SH-SY5Y (cell line): ENCODE measurements around the gene TMEM63C.

Source experiments
- GATA2 ChIP-seq: IDR thresholded peaks from 2 replicates; pipeline ENCODE4 v1.6.1; 2011; ENCODE audit warnings: mild to moderate bottlenecking, low read depth, low read length
- GATA3 ChIP-seq: IDR thresholded peaks from 2 replicates; pipeline ENCODE4 v1.6.1; 2011; ENCODE audit warnings: low read depth, mild to moderate bottlenecking, low read length, moderate library complexity

The TMEM63C gene

DNA sequence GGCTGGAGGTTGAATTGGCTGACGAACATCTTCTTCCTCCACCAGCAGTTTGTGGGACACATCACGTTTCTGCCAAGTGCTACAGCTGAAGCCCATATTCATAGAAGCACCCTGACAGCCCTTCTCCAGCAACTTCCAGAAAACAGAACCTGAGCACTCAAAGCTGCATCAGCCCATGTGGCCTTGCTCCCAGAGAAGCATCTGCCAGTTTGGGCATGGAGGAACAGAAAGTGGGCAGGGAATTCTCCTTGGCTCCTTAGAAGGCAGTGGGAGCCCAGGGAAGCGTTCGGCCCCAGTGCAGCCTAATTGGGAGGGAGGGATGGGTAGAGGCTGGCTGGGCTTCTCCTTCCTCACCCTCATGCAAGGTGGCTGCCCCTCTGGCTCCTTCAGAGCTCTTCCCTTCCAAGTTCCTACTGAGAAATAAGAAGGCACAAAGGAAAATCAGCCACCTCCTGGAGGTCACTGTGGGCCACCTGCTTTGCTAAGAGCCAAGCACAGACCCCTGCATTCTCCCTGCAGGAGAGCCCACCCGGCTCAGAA is 93.5 kb downstream of the TMEM63C start:
- TF ChIP-seq GATA2 (no peak), GATA3 (no peak)

DNA sequence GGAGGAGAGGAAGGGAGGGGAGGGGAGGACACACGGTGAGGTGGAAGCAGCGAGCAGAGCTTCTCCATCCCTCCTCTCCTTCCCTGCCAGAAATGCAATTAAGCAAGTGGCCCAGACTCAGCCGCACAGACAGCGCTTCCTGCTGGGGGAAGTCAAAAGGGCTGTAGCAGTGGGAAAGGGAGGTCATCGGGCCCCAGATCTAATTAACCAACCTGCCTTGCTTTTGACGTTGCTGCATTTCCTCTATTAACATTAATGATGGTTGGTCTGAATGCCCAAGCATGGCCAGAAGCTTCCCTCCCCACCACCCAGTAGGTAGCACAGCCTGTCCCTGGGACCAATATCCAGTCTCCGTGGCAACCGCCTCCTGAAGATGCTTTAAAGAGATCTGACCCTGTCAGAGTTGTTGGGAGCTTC is 94.0 kb downstream of the TMEM63C start:
- TF ChIP-seq GATA2 (no peak), GATA3 (no peak)

DNA sequence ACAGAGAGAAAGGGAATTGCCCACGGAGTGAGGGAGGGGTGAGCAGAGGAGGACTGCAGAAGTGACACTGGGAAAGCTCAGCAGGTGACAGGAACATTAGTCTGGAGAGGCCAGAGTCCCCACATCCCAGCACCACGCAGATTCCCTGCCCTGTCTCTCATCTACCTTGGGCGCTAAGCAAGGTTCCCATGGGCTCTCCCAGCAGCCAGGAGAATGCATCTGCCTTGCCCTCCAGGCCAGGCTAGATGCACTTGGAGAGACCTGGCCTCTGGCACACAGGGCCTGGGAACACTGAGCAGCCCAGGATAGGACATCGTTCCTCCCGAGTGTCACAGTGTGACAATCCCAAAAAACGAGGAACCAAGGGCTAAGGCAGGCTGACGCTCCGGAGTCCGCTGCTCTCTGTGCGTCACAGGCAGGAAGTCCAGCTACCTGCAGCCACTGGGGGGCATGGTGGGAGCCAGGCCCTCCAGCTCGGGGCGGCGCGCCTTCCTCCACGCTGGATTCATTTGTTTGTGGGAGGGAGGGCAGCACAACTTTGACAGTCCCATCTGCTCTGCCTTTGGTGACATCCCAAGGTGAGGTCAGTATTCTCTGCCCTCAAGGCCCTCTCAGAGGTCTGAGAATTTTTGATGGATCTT is 94.8 kb downstream of the TMEM63C start:
- no peak for TF ChIP-seq GATA2
- no peak for TF ChIP-seq GATA3

DNA sequence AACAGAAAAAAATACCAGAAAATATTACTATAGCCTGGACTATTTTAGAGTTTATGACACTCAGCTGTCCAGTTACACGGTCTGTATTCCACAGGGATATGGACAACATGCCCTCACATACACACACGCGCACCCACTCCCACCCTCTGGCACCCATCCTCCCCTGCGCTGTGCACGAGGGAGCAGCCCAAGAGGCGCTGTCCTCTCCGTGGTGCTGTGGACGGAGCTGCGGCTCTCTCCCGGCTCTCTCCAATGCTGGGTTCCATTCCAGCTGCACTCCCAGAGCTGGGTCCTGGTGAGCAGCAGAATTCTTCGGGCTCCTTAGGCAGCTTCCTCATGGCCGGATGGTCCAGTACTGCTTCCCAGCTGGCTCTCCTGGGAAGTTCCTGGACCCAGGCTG is 95.4 kb downstream of the TMEM63C start:
- no peak for TF ChIP-seq GATA2
- no peak for TF ChIP-seq GATA3

DNA sequence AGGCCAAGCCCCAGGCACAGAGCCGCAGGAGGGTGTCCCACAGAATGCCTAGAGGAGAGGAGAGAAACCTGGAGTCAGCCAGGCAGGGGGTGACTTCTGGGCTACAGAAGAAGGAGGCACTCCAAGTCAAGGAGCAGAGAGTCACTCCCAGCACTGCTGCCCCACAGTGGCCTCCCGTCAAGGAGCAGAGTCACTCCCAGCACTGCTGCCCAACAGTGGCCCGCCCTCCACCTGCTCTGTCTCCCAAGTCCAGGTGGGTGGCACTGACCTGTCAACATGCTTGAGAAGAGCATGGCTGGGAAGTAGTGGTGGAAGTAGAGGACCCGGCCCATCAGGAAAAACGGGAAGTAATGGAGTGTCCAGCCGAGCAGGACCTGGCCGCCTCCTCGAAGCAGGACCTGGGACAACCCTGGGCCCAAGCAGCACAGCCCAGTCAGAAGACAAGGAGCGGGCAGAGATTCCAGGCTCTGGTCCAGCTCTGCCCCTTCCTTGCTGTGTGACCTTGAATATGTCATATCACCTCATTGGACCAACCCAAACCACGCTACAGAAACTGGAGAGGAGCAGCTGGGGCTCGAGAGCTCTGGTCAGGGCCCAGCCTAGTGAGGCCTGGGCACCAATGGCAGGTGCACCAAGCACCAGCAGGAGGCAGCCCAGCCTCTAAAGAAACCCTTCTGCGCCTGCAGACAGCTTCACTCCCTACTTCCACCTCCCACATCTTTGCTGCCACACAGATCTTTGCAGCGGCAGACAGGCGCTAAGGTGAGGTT is 97.0 kb downstream of the TMEM63C start:
- TF ChIP-seq GATA2 (no peak), GATA3 (no peak)

DNA sequence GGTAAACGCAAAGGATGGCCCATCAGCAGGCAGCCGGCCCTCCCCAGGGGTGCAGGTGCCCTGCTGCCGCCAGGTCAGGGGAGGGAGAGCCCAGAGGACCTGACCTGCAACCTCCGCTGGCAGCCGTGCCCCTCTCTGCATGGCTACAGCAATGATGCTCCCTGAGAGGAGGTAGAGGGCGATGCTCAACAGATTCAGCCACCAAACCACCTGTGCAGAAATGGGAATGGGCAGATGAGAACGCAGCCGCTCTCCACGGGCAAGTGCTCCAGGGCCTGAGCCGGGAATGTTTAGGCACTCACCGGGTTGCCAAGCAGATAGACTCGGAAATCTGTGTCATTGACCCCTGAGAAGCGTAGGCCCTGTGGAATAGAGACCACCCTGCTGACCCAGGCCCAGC is 98.1 kb downstream of the TMEM63C start:
- TF ChIP-seq GATA3 = no peak
- TF ChIP-seq GATA2 = no peak

DNA sequence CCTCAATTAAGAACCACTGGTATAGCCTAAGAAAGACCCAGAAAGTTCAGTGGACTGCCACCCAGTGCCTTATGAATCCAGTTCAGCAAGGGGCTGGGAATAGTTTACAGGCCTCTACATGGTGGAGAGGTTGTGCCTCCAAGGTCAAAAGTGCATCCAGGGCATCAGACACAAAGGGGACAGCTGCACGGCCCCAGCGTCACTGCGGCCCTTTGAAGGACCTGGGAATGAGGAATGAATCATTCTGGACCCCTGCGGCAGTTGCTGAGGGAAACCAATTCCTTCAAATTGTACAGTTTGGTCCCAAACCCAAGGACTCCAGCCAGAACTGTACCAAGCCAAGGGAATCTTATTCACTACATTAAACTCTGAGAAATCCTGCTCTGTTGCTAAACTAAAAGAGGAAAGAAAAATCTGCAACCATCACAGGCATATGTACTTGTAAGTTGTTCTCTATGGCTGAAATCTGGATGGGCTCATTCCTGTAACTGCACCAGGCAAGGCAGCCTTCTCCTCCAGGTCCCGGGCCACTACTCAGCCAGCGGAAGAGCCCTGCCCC is 100.3 kb downstream of the TMEM63C start:
- TF ChIP-seq GATA3 = no peak
- no peak for TF ChIP-seq GATA2

DNA sequence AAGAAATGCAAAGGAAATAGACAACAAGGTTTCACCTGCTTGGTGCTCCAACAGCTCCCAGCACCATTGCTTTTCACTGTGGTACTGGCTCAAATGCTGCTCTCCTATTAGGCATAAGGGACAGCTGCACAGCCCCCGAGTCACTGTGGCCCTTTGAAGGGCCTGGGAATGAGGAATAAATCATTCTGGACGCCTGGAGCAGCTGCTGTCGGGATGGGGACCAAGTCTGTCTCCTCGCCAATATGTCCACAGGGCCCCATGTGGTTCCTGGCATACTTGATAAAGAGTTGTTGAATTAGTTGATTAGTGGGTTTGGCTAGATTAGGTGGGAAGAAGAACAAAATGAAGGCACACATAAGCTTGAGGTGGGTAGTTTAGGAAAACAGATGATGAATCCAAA is 102.5 kb downstream of the TMEM63C start:
- TF ChIP-seq GATA3 (no peak), GATA2 (no peak)

DNA sequence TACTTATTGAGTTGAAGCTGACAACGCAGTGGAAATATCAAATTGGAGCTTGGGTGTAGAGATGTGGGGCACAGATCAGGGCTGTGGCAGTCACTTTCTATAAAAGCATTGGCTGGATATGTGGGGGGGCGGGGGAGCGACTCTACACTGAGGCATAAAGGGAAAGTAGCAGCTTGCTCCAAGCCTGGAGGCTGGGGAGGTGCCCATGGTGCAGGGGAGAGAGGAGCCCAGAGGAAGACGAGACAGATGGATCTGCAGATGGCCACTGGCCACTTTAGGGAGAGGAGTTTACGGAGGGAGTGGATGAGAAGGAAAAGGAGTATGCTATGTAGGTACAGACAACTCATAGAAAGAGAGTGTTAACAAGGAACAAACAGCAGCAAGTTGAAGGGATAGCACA is 102.9 kb downstream of the TMEM63C start:
- TF ChIP-seq GATA2 (no peak), GATA3 (no peak)

DNA sequence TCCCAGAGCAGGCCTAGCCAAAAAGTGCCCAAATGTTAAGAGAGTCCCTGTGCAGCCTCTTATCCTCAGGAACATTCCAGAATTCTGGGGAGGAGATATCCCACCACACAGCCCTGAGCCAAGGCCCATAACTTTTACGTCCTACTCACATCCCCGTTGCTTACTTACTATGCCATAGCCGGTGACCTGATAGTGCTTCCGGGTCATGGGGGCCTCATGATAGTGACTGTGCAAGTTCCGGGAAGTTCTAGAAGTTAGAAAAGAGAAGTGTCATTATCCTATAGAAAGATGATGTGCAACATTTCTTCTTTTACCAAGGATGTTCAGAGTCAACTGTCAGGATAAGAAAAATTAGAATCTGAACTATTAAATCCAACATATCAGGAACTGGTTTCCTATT is 105.0 kb downstream of the TMEM63C start:
- TF ChIP-seq GATA3 (no peak), GATA2 (no peak)

DNA sequence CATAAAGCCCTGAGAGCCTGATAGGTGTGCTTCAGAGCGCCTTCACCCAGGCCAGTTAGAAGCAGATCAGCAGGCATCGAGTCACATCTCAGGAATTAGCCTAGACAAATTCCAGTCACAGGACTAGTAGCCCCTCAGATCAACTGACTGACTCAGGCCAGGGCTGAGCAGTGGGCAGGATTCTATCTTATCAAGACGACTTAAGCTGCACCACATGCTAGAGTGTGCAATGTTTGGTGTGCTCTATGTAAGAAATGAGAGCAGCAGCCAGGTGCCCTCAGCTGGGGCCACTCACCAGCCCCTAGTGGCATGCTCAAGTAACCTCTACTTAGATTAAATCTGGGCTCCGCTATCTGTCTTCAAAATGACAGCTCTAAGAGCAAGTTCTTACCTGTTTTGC is 109.1 kb downstream of the TMEM63C start:
- TF ChIP-seq GATA3 (no peak), GATA2 (no peak)

DNA sequence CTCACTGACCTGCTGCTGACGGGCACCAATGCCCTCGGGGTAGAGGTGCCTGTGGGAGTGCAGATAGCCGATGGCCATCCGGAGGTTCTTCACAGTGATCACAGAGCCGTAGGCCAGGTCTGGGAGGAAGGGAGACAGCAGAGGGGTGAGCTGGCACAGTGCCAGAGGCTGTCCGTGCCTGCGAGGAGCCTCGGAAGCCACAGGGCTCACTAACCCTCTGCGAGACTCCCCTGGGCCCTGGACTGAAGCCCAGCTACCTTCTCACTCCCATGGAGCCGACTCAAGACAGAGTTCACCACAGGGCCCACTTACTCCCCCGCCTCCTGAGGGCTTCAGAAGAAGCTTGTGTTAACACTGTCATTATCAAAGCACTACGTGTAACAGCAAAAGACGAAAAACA is 114.6 kb downstream of the TMEM63C start:
- TF ChIP-seq GATA3 (no peak), GATA2 (no peak)

DNA sequence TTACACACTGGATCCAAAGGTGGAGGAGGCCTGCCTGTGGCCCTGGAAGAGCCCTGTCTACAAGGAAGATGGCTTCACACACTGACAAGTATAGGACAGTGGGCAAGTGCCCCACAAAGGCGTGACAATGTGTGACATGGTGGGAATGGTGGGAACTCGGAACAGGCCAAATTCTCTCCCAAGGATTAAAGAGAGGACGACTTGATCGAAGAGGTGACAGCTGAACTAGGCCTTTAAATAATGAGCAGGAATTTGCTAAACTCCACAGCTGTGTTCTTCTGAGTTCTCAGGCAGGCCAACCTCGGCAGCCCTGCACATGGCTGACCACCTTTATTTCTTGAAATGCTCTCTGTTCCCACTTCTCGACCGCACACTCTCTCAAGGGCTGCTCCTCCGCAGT is 115.3 kb downstream of the TMEM63C start:
- no peak for TF ChIP-seq GATA3
- TF ChIP-seq GATA2 = no peak

DNA sequence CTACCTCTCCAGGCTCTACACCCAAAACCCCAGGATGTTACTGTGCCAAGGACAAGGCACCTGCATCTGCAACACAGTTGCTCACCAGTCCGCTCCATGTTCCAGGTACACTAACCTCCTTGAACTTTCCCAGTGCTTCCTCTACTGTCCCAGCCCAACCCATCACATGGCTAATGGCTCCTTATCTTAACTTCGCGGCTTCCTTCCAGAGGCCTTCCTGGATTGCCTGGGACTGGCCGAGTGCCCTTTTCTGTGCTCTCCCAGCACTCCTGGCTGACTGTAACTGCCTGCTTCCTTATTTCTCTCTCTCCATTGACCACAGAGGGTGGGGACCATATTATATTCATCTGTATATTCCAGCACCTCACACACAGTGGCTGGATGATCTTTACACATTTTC is 118.2 kb downstream of the TMEM63C start:
- no peak for TF ChIP-seq GATA3
- TF ChIP-seq GATA2 = no peak

DNA sequence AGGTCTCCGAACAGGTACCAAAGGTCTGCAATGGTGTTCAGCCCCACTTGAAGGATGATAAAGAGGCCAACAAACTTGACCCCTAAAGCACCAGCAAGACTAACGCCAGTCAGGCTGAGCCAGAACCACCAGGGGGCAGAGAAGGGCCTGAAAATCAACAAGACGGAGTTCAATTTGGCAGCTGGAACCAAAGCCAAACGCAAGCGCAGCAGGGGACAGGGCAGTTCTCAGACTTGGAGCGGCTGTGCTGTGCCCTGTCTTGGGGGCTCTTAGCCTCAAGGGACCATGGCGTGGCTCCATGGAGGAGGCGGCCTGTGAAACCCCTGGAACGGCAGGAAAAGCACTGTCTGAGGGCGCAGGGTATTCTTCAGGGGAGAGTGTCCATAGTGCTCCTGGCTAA is 119.5 kb downstream of the TMEM63C start:
- TF ChIP-seq GATA2 = no peak
- no peak for TF ChIP-seq GATA3
